ENCODE data around the gene SLC35F1. TPM values are rescaled to one million over a fixed set of nuclear protein-coding genes. Genes with fewer than 3 reads are reported as not detected.

The SLC35F1 gene
- total and polyA plus RNA-seq, 2 donors (not counting 1 experiment from before 2014, with no cell fraction given), result not detected

GRCh38 chr6:117917176-117917575, 10.1 kb downstream of the SLC35F1 start:
- ChIA-PET POLR2A (no interaction called here), CTCF (no interaction called here)
- Histone ChIP-seq H3K9me3 (ENCODE audit: control extremely low read depth in 1 of 3, control insufficient read depth in 2 of 3, insufficient read depth in 1 of 3, low read length in 2 of 3) (no peaks in the 10 kb centered on the region), H3K4me2 (replicated peaks; ENCODE audit: low read depth, low read length, poor library complexity, severe bottlenecking) (no peak overlapping the region), H3K4me1 (ENCODE audit: control insufficient read depth in 2 of 2, insufficient read depth in 2 of 2, low read length in 2 of 2) (no peaks in the 10 kb centered on the region), H3K36me3 (replicated peaks in 1 of 2; ENCODE audit: control extremely low read depth in 1 of 2, control insufficient read depth in 1 of 2, extremely low read depth in 1 of 2, insufficient read depth in 2 of 2, low read length in 1 of 2) (no peaks in the 10 kb centered on the region), H3K79me2 (ENCODE audit: control insufficient read depth, insufficient read depth, low read length) (no peaks in the 10 kb centered on the region), H3K9ac (ENCODE audit: low read length) (no peak overlapping the region), H2AFZ (ENCODE audit: insufficient read depth, low read depth, low read length, poor library complexity, severe bottlenecking) (no peak overlapping the region), H3K4me3 (ENCODE audit: control extremely low read depth in 1 of 5, extremely low read depth in 1 of 5, insufficient read depth in 1 of 5, low read depth in 2 of 5, low read length in 4 of 5) (no peak overlapping the region), H3K27ac (ENCODE audit: low read length in 2 of 2) (no peak overlapping the region), H4K20me1 (ENCODE audit: control insufficient read depth, insufficient read depth, low read length, poor library complexity, severe bottlenecking) (no peaks in the 10 kb centered on the region), H3K27me3 (replicated peaks in 1 of 4; ENCODE audit: control extremely low read depth in 1 of 4, control insufficient read depth in 3 of 4, insufficient read depth in 4 of 4, low read length in 3 of 4) (peaks cover 0 to 23% (median 11%) of the 10 kb centered on the region in 4 experiments)
- Mint-ChIP-seq H3K4me3 (no peak overlapping the region), H3K9me3 (ENCODE audit: insufficient read depth) (no peaks in the 10 kb centered on the region), H3K27ac (no peak overlapping the region), H3K27me3 (peaks cover 6% of the 10 kb centered on the region), H3K4me1 (no peaks in the 10 kb centered on the region)
- WGBS (ENCODE audit: insufficient coverage), result 100% methylated on average over 2 of the region's 2 CpGs
- intact Hi-C loops (cut with micrococcal nuclease), result no loop called here
- TF ChIP-seq CTCF (IDR thresholded peaks at IDR 0.05) (no peak), EZH2 (IDR thresholded peaks at IDR 0.05; ENCODE audit: borderline replicate concordance, insufficient read depth, low read depth, low read length, poor library complexity, severe bottlenecking) (no peak)
- no peak for ATAC-seq (ENCODE audit: low read depth)
- no peak for DNase-seq

GRCh38 chr6:117918454-117918853, 11.4 kb downstream of the SLC35F1 start:
- H3K9ac ChIP-seq (ENCODE audit: low read length), result no peak overlapping the region
- CTCF ChIA-PET, result no interaction called here
- no peak overlapping the region for H3K4me3 ChIP-seq (ENCODE audit: control extremely low read depth in 1 of 5, extremely low read depth in 1 of 5, insufficient read depth in 1 of 5, low read depth in 2 of 5, low read length in 4 of 5)
- 67% methylated on average over 4 of the region's 5 CpGs for WGBS (ENCODE audit: insufficient coverage)
- no peak overlapping the region for H3K4me3 Mint-ChIP-seq
- TF ChIP-seq EZH2 (IDR thresholded peaks at IDR 0.05; ENCODE audit: borderline replicate concordance, insufficient read depth, low read depth, low read length, poor library complexity, severe bottlenecking), result no peak
- TF ChIP-seq CTCF (IDR thresholded peaks at IDR 0.05), result no peak
- H4K20me1 ChIP-seq (ENCODE audit: control insufficient read depth, insufficient read depth, low read length, poor library complexity, severe bottlenecking), result no peaks in the 10 kb centered on the region
- ATAC-seq (ENCODE audit: low read depth) (no peak), DNase-seq (no peak)
- H3K27me3 ChIP-seq (replicated peaks in 1 of 4; ENCODE audit: control extremely low read depth in 1 of 4, control insufficient read depth in 3 of 4, insufficient read depth in 4 of 4, low read length in 3 of 4), result peaks cover 0 to 23% (median 11%) of the 10 kb centered on the region in 4 experiments
- H3K9me3 Mint-ChIP-seq (ENCODE audit: insufficient read depth), result no peaks in the 10 kb centered on the region
- no peaks in the 10 kb centered on the region for H3K79me2 ChIP-seq (ENCODE audit: control insufficient read depth, insufficient read depth, low read length)
- POLR2A ChIA-PET, result no interaction called here
- H3K27me3 Mint-ChIP-seq, result peaks cover 6% of the 10 kb centered on the region
- H3K4me2 ChIP-seq (replicated peaks; ENCODE audit: low read depth, low read length, poor library complexity, severe bottlenecking), result no peak overlapping the region
- H3K4me1 ChIP-seq (ENCODE audit: control insufficient read depth in 2 of 2, insufficient read depth in 2 of 2, low read length in 2 of 2), result no peaks in the 10 kb centered on the region
- no peaks in the 10 kb centered on the region for H3K4me1 Mint-ChIP-seq
- no peak overlapping the region for H3K27ac ChIP-seq (ENCODE audit: low read length in 2 of 2)
- H3K36me3 ChIP-seq (replicated peaks in 1 of 2; ENCODE audit: control extremely low read depth in 1 of 2, control insufficient read depth in 1 of 2, extremely low read depth in 1 of 2, insufficient read depth in 2 of 2, low read length in 1 of 2), result no peaks in the 10 kb centered on the region
- H3K9me3 ChIP-seq (ENCODE audit: control extremely low read depth in 1 of 3, control insufficient read depth in 2 of 3, insufficient read depth in 1 of 3, low read length in 2 of 3), result no peaks in the 10 kb centered on the region
- H2AFZ ChIP-seq (ENCODE audit: insufficient read depth, low read depth, low read length, poor library complexity, severe bottlenecking), result no peak overlapping the region
- H3K27ac Mint-ChIP-seq, result no peak overlapping the region
- intact Hi-C loops (cut with micrococcal nuclease), result no loop called here
